ENCODE measurements around the gene AKAP6.
"Not testable (repeated sequence)": the region's sequence is repeated elsewhere in the genome, so short reads cannot be mapped to it uniquely, and the experiment has no call there.

The AKAP6 gene

GRCh38 chr14:32571551-32571950 lies 242.5 kb downstream of the AKAP6 start:
- H3K4me3 ChIP-seq (ENCODE audit: low read depth, low read length): no peak overlapping the region
- TF ChIP-seq CTCF (IDR thresholded peaks at IDR 0.05; ENCODE audit: low read depth, low read length): no peak

- TF ChIP-seq CTCF (IDR thresholded peaks at IDR 0.05; ENCODE audit: low read depth, low read length): no peak
- no peak overlapping the region for H3K4me3 ChIP-seq (ENCODE audit: low read depth, low read length)
Observed at GRCh38 chr14:32571995-32572866, 243.1 kb downstream of the AKAP6 start.

- TF ChIP-seq CTCF (IDR thresholded peaks at IDR 0.05; ENCODE audit: low read depth, low read length): no peak
- H3K4me3 ChIP-seq (ENCODE audit: low read depth, low read length): no peak overlapping the region
Observed at GRCh38 chr14:32572867-32573150, 243.7 kb downstream of the AKAP6 start.

- TF ChIP-seq CTCF (IDR thresholded peaks at IDR 0.05; ENCODE audit: low read depth, low read length): no peak
- H3K4me3 ChIP-seq (ENCODE audit: low read depth, low read length): no peak overlapping the region
Observed at GRCh38 chr14:32574269-32574668, 245.2 kb downstream of the AKAP6 start.

- H3K4me3 ChIP-seq (ENCODE audit: low read depth, low read length): no peak overlapping the region
- peak; percentile 94 for TF ChIP-seq CTCF (IDR thresholded peaks at IDR 0.05; ENCODE audit: low read depth, low read length)
Observed at GRCh38 chr14:32576088-32576795, 247.1 kb downstream of the AKAP6 start.

GRCh38 chr14:32576977-32577376 lies 247.9 kb downstream of the AKAP6 start:
- no peak overlapping the region for H3K4me3 ChIP-seq (ENCODE audit: low read depth, low read length)
- TF ChIP-seq CTCF (IDR thresholded peaks at IDR 0.05; ENCODE audit: low read depth, low read length): no peak

GRCh38 chr14:32578181-32578580 lies 249.1 kb downstream of the AKAP6 start:
- no peak overlapping the region for H3K4me3 ChIP-seq (ENCODE audit: low read depth, low read length)
- TF ChIP-seq CTCF (IDR thresholded peaks at IDR 0.05; ENCODE audit: low read depth, low read length): no peak

- H3K4me3 ChIP-seq (ENCODE audit: low read depth, low read length): not testable (repeated sequence)
Observed at GRCh38 chr14:32583427-32583826, 254.3 kb downstream of the AKAP6 start.
